Measurements from ENCODE around the gene LIN28A.

GRCh38 chr1:26419494-26419893, 8.9 kb downstream of the LIN28A start:
- TF ChIP-seq EP300 (IDR thresholded peaks at IDR 0.05) = no peak
- no peak for TF ChIP-seq CTCF (IDR thresholded peaks at IDR 0.05)

All from gastroesophageal sphincter (tissue), 3 donors.